Body of pancreas (tissue), 4 donors: Measurements from ENCODE around the gene ZNF407. TPM values are rescaled to one million over a fixed set of nuclear protein-coding genes. Genes with fewer than 3 reads are reported as not detected.

Experiments used
- ATAC-seq: fragments of 150-250 bp; one replicate; pipeline ENCODE4 v1.9.1; 2016
- DNase-seq, 4 donors: peaks; one replicate each; pipeline ENCODE4 v3.0.0-alpha.2; 2019
- H3K27ac ChIP-seq, 4 donors: fragments of 200-600 bp; sonication (generic); 1 replicate in 3 of 4; 2 replicates in 1 of 4; pipeline versions ENCODE4 v1.5.1 to v1.6.1; 2016 to 2019; ENCODE audit warnings: mild to moderate bottlenecking in 1 of 4, mixed read lengths in 1 of 4, moderate library complexity in 1 of 4
- H3K27me3 ChIP-seq, 2 donors: fragments of 200-600 bp; sonication (generic); one replicate each; pipeline ENCODE4 v1.6.0; 2016; ENCODE audit warnings: mild to moderate bottlenecking in 1 of 2
- H3K36me3 ChIP-seq, 2 donors: fragments of 200-600 bp; sonication (generic); replicated peaks in 1 of 2; 2 replicates each; pipeline ENCODE4 v1.5.1; 2016; ENCODE audit warnings: low read depth in 2 of 2; ENCODE audit not compliant: insufficient read depth in 1 of 2
- H3K4me1 ChIP-seq: fragments of 200-600 bp; sonication (generic); one replicate; pipeline ENCODE4 v1.6.0; 2016
- H3K4me3 ChIP-seq, 2 donors: fragments of 200-600 bp; sonication (generic); 1 replicate in 1 of 2; 2 replicates in 1 of 2; pipeline ENCODE4 v1.5.1; 2016 to 2019
- H3K9me3 ChIP-seq, 3 donors: fragments of 200-600 bp; sonication (generic); 1 replicate in 2 of 3; 2 replicates in 1 of 3; pipeline ENCODE4 v1.5.1; 2016
- CTCF ChIP-seq, 7 experiments: fragments of 450-650 bp in 4 of 7; fragments of 200-600 bp in 3 of 7; sonication (generic) in 3 of 7; IDR thresholded peaks; one replicate each; pipeline ENCODE4 v1.5.1; 2016 to 2019; ENCODE audit warnings: antibody characterized with exemption in 7 of 7
- POLR2A ChIP-seq, 3 donors: fragments of 450-650 bp; IDR thresholded peaks; one replicate each; pipeline ENCODE4 v1.6.1; 2016; ENCODE audit warnings: antibody characterized with exemption in 3 of 3, mild to moderate bottlenecking in 2 of 3
- WGBS, 2 donors: methylation state at CpG; one replicate each; pipeline ENCODE4 v1.1.5; 2017; 5-methylcytosine and 5-hydroxymethylcytosine counted together
- intact Hi-C: fragments of 100-400 bp; cut with DNase I; formaldehyde crosslinking; loops from one replicate; pipeline ENCODE4 v1.15.1; 2023
- total RNA-seq, 2 donors: library from RNA; depleted of rRNA; stranded (reverse); fragments of >200 nt; gene quantifications; one replicate each; pipeline ENCODE4 v1.1.0, GENCODE V29; 2016

The ZNF407 gene
- total RNA-seq, 2 donors from 2014 or later: 14.3 to 19.1 TPM

GRCh38 chr18:74778191-74778847, 180.6 kb downstream of the ZNF407 start:
- ATAC-seq (no peak), DNase-seq (no peak)
- H3K27me3 ChIP-seq: no peaks in the 10 kb centered on the region
- H3K27ac ChIP-seq: no peak overlapping the region
- WGBS, 2 donors: 87 to 88% methylated on average over 6 of the region's 6 CpGs
- no peak for TF ChIP-seq CTCF (IDR thresholded peaks at IDR 0.05)
- TF ChIP-seq POLR2A (IDR thresholded peaks at IDR 0.05): no peak
- H3K9me3 ChIP-seq: no peaks in the 10 kb centered on the region
- intact Hi-C loops: no loop called here
- H3K4me1 ChIP-seq: no peaks in the 10 kb centered on the region
- no peak overlapping the region for H3K4me3 ChIP-seq
- H3K36me3 ChIP-seq: no peaks in the 10 kb centered on the region

GRCh38 chr18:74784752-74785151, 187.1 kb downstream of the ZNF407 start:
- intact Hi-C loops: no loop called here
- ATAC-seq (no peak), DNase-seq (no peak)
- Histone ChIP-seq H3K27ac (no peak overlapping the region), H3K27me3 (no peaks in the 10 kb centered on the region), H3K9me3 (no peaks in the 10 kb centered on the region), H3K4me3 (no peak overlapping the region), H3K36me3 (no peaks in the 10 kb centered on the region), H3K4me1 (no peaks in the 10 kb centered on the region)
- TF ChIP-seq POLR2A (IDR thresholded peaks at IDR 0.05) (no peak), CTCF (IDR thresholded peaks at IDR 0.05) (no peak)
- 66 to 72% methylated on average over 6 of the region's 6 CpGs for WGBS, 2 donors

DNA sequence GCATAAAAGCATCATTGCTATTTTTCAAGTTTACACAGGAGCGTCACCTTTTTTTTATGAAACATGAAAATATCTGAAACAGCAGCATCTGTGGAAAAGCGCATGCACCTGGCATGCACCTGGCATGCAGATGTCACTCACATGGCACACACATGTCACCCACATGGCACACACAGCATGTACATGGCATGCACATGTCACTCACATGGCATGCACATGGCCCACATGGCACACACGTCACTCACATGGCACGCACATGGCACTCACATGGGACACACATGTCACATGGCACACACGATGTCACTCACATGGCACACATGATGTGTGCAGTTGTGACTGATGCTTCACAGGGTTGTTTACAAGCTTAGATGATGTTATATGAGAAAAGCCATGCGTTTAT, 188.0 kb downstream of the ZNF407 start:
- Histone ChIP-seq H3K36me3 (no peaks in the 10 kb centered on the region), H3K4me1 (no peaks in the 10 kb centered on the region), H3K27me3 (no peaks in the 10 kb centered on the region), H3K27ac (no peak overlapping the region), H3K9me3 (no peaks in the 10 kb centered on the region), H3K4me3 (no peak overlapping the region)
- ATAC-seq (no peak), DNase-seq (no peak)
- TF ChIP-seq CTCF (IDR thresholded peaks at IDR 0.05): no peak
- 86 to 94% methylated on average over 6 of the region's 6 CpGs for WGBS, 2 donors
- intact Hi-C loops: no loop called here

DNA sequence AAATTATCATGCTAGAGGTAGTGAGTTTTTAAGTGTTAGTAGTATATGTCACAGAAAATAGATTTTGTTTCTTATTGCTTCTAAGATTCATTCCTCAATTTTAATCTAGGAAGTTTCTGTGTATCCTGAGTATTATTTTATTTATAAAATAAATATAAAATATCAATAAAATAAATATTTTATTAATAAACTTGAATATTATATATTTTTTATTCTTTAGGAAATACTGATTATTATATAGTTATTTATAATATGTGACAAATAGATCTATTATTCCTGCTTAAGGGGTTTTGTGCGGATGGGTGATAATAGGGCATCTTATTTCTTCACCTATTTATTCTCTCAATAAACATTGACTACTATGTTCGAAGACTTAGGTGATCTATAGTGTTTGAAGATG, 191.0 kb downstream of the ZNF407 start:
- intact Hi-C loops: no loop called here

More for the DNA sequence above, 191.0 kb downstream of the ZNF407 start:
- WGBS, 2 donors: 45 to 66% methylated on average over 2 of the region's 2 CpGs
- Histone ChIP-seq H3K36me3 (no peaks in the 10 kb centered on the region), H3K4me1 (no peaks in the 10 kb centered on the region), H3K27me3 (no peaks in the 10 kb centered on the region), H3K9me3 (no peaks in the 10 kb centered on the region), H3K27ac (no peak overlapping the region), H3K4me3 (no peak overlapping the region)
- ATAC-seq (no peak), DNase-seq (no peak)
- TF ChIP-seq CTCF (IDR thresholded peaks at IDR 0.05) (no peak), POLR2A (IDR thresholded peaks at IDR 0.05) (no peak)
